ENCODE data around the gene FAM13C. TPM values are rescaled to one million over a fixed set of nuclear protein-coding genes. Genes with fewer than 3 reads are reported as not detected.

Gene FAM13C
- total RNA-seq, 3 donors from 2014 or later (not counting 1 experiment from before 2014, with no cell fraction given): not detected

DNA sequence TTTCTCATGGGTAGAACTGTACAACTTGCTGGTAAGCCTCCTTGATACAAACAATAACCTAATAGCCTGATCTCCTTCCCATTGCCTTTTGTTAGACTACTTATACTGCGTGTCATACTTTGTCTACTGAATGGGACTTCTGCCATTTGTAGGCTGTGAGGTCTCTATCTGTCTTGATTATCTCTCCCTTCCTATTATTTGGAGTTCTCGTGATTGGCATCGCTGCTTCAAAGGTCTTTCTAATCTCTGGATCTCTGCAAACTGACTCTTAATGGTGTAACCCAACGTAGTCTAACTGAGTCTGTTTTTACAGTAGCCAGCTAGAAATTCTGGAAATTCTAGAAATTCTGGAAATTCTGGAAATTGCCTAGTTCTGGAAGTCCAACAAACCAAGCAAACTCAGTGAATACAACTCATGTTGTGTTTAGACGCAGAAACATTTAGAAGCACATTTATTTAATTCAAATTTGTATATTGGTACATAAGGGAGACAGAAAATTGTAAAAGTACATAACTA lies 156.1 kb downstream of the FAM13C start:
- ATAC-seq (no peak), DNase-seq (no peak)
- Mint-ChIP-seq H3K4me1 (no peaks in the 10 kb centered on the region), H3K27ac (no peak overlapping the region), H3K36me3 (no peaks in the 10 kb centered on the region), H3K9me3 (peaks cover 10 to 12% of the 10 kb centered on the region in 2 donors), H3K27me3 (ENCODE audit: low read depth in 2 of 2) (no peaks in the 10 kb centered on the region), H3K4me3 (no peak overlapping the region)
- Histone ChIP-seq H3K27me3 (ENCODE audit: control insufficient read depth, insufficient read depth, low read length) (no peaks in the 10 kb centered on the region), H3K36me3 (ENCODE audit: control insufficient read depth, insufficient read depth, low read length) (no peaks in the 10 kb centered on the region), H3K4me3 (ENCODE audit: low read length) (no peak overlapping the region), H3K4me1 (ENCODE audit: control insufficient read depth, insufficient read depth, low read length) (no peaks in the 10 kb centered on the region), H3K27ac (ENCODE audit: low read length) (no peak overlapping the region), H3K9me3 (ENCODE audit: control insufficient read depth, insufficient read depth, low read length) (no peaks in the 10 kb centered on the region)
- TF ChIP-seq, protein P1, sequence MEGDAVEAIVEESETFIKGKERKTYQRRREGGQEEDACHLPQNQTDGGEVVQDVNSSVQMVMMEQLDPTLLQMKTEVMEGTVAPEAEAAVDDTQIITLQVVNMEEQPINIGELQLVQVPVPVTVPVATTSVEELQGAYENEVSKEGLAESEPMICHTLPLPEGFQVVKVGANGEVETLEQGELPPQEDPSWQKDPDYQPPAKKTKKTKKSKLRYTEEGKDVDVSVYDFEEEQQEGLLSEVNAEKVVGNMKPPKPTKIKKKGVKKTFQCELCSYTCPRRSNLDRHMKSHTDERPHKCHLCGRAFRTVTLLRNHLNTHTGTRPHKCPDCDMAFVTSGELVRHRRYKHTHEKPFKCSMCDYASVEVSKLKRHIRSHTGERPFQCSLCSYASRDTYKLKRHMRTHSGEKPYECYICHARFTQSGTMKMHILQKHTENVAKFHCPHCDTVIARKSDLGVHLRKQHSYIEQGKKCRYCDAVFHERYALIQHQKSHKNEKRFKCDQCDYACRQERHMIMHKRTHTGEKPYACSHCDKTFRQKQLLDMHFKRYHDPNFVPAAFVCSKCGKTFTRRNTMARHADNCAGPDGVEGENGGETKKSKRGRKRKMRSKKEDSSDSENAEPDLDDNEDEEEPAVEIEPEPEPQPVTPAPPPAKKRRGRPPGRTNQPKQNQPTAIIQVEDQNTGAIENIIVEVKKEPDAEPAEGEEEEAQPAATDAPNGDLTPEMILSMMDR (IDR thresholded peaks at IDR 0.05): no peak
- WGBS (ENCODE audit: insufficient coverage): 92% methylated on average over 4 of the region's 5 CpGs
- intact Hi-C loops (cut with micrococcal nuclease): no loop called here

Other genes with a start within 250 kb of the FAM13C start
- not detected for gene PHYHIPL, start 185.9 kb downstream of the FAM13C start, total RNA-seq

Measured in natural killer cell (primary cell).